ENCODE measurements around the gene FCGR3B. TPM values are rescaled to one million over a fixed set of nuclear protein-coding genes. Genes with fewer than 3 reads are reported as not detected.

FCGR3B gene
- 0.19 TPM in 1 of 2 replicates, not detected in the other for total RNA-seq

DNA sequence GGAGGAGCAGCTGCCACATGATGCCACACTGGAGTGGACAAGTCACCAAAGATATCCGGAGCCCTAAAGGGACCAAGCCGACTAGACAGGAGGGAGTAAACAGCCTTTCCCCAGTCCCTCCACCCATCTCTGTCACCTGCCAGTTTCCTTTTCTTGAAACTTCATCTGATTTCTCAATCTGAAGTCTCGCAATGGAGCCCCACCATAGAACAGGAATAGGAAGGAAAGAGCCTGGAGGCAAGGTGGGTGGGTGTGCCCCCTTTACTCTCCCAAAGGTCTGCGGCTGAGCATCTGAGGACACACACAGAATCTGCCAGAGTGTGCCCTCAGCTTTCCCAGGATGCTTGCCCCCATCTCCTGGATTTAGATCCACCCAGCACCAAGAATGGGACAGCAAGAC, at the start of gene FCGR3B:
Gene FCGR3B (minus strand): TSS at position 101 of the 400 bp plus-strand sequence. CDS start 82 bp downstream, at position 19.

DNA sequence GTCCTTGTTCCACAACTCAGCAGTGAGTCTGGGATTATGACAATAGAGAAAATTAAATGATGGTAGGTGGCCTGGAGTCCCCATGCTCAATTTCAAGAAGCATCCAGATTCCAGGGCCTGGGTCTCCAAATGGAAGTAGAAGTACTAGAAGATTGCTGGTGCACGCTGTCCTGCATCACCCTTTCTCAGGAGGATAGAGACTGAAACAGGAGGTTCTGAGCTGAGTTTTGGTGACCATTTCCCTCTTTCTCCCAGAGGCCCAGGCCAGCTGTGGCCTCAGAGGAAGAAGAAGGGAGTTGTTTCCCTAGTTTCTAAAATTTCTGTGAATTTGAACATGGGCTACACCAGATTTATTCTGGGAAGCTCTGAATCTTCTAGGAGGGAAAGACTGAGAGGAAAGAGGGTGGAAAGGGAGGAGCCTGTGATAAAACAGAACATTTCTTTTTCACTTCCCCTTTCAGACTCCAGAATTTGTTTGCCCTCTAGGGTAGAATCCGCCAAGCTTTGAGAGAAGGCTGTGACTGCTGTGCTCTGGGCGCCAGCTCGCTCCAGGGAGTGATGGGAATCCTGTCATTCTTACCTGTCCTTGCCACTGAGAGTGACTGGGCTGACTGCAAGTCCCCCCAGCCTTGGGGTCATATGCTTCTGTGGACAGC, 31.8 kb upstream of the FCGR3B start, which contains the start of gene FCGR2B:
Gene FCGR2B (plus strand): TSS at position 460 of the 656 bp plus-strand sequence. CDS start 99 bp downstream, at position 559.

Other genes with a start within 250 kb of the FCGR3B start
- not detected in 2 replicates for gene FCGR2A, start 125.7 kb downstream of the FCGR3B start, total RNA-seq
- 0.18 and 0.75 TPM in 2 replicates for gene HSPA6, start 106.6 kb downstream of the FCGR3B start, total RNA-seq
- not detected in 2 replicates for gene FCGR3A, start 81.4 kb downstream of the FCGR3B start, total RNA-seq
- gene FCGR2B, start 32.0 kb upstream of the FCGR3B start, total RNA-seq, result not detected in 2 replicates
- gene FCRLA, start 76.1 kb upstream of the FCGR3B start, total RNA-seq, result 0.19 TPM in 1 of 2 replicates, not detected in the other
- gene FCRLB, start 90.4 kb upstream of the FCGR3B start, total RNA-seq, result 1.3 TPM in 2 replicates
- gene DUSP12, start 118.6 kb upstream of the FCGR3B start, total RNA-seq, result 35.1 and 35.7 TPM in 2 replicates
- 35.7 and 37.4 TPM in 2 replicates for gene ATF6, start 135.1 kb upstream of the FCGR3B start, total RNA-seq

Data from endothelial cell of coronary artery (primary cell).